Neural cell (in vitro differentiated cells): ENCODE results near the gene FASTKD2. TPM values are rescaled to one million over a fixed set of nuclear protein-coding genes. Genes with fewer than 3 reads are reported as not detected.

ENCODE experiments used
- H2AFZ ChIP-seq: fragments of 200-600, 300-800 bp; sonication (generic), shearing (Covaris generic); 2 replicates; pipeline ENCODE4 v1.6.0; 2014; ENCODE audit warnings: low read depth, mild to moderate bottlenecking, antibody characterized with exemption, low read length, moderate library complexity
- H3F3A ChIP-seq: fragments of 200-600 bp; shearing (Covaris generic); 2 replicates; pipeline ENCODE4 v1.6.1; 2016; ENCODE audit warnings: mild to moderate bottlenecking, moderate library complexity, mixed read lengths, antibody characterized with exemption, low read length; ENCODE audit not compliant: insufficient read depth, poor library complexity, severe bottlenecking
- H3K27ac ChIP-seq: fragments of 200-600, 300-800 bp; sonication (generic), shearing (Covaris generic); 2 replicates; pipeline ENCODE4 v1.5.1; 2014; ENCODE audit warnings: mild to moderate bottlenecking, low read length, moderate library complexity
- H3K27me3 ChIP-seq: fragments of 300-800, 200-600 bp; sonication (generic), shearing (Covaris generic); 2 replicates; pipeline ENCODE4 v1.6.0; 2014; ENCODE audit warnings: mild to moderate bottlenecking, low read depth, low read length, moderate library complexity; ENCODE audit not compliant: insufficient read depth
- H3K36me3 ChIP-seq: fragments of 300-800, 200-600 bp; sonication (generic), shearing (Covaris generic); 2 replicates; pipeline ENCODE4 v1.5.1; 2014; ENCODE audit warnings: mild to moderate bottlenecking, antibody characterized with exemption, low read length, moderate library complexity; ENCODE audit not compliant: insufficient read depth
- H3K4me2 ChIP-seq: fragments of 300-800, 200-600 bp; sonication (generic), shearing (Covaris generic); 2 replicates; pipeline ENCODE4 v1.6.0; 2014; ENCODE audit warnings: mild to moderate bottlenecking, low read length
- H3K4me3 ChIP-seq: fragments of 300-800, 200-600 bp; sonication (generic), shearing (Covaris generic); 2 replicates; pipeline ENCODE4 v1.5.1; 2014; ENCODE audit warnings: mild to moderate bottlenecking, low read length, moderate library complexity
- H3K79me2 ChIP-seq: fragments of 200-600 bp; shearing (Covaris generic); replicated peaks from 2 replicates; pipeline ENCODE4 v1.6.0; 2014; ENCODE audit warnings: mild to moderate bottlenecking, low read length, moderate library complexity; ENCODE audit not compliant: insufficient read depth
- H3K9ac ChIP-seq: fragments of 300-800, 200-600 bp; sonication (generic), shearing (Covaris generic); 2 replicates; pipeline ENCODE4 v1.6.1; 2016; ENCODE audit warnings: mild to moderate bottlenecking, low read length, mixed read lengths
- H3K9me2 ChIP-seq: fragments of 200-600 bp; shearing (Covaris generic); 2 replicates; pipeline ENCODE4 v1.6.1; 2016; ENCODE audit warnings: mild to moderate bottlenecking, low read length, mixed read lengths; ENCODE audit not compliant: insufficient read depth
- H3K9me3 ChIP-seq: fragments of 200-600, 300-800 bp; sonication (generic), shearing (Covaris generic); 2 replicates; pipeline ENCODE4 v1.6.1; 2016; ENCODE audit warnings: mild to moderate bottlenecking, mixed run types, low read length, moderate library complexity, mixed read lengths
- H4K20me1 ChIP-seq: fragments of 200-600 bp; shearing (Covaris generic); 2 replicates; pipeline ENCODE4 v1.6.1; 2016; ENCODE audit warnings: mild to moderate bottlenecking, mixed run types; ENCODE audit not compliant: insufficient read depth
- EP300 ChIP-seq: fragments of 450-650 bp; conservative IDR thresholded peaks from 2 replicates; pipeline ENCODE4 v1.6.1; 2014; ENCODE audit warnings: antibody characterized with exemption, mild to moderate bottlenecking, moderate library complexity; ENCODE audit not compliant: poor library complexity, severe bottlenecking
- EZH2 ChIP-seq: fragments of 200-600, 300-800 bp; shearing (Covaris generic), sonication (generic); IDR thresholded peaks from 2 replicates; pipeline ENCODE4 v1.6.1; 2014; ENCODE audit warnings: antibody characterized with exemption, low read length, borderline replicate concordance, mild to moderate bottlenecking; ENCODE audit not compliant: insufficient read depth, poor library complexity, severe bottlenecking
- MXI1 ChIP-seq: fragments of 450-650 bp; conservative IDR thresholded peaks from 2 replicates; pipeline ENCODE4 v1.6.1; 2014; ENCODE audit warnings: antibody characterized with exemption, mild to moderate bottlenecking; ENCODE audit not compliant: poor library complexity, severe bottlenecking
- POLR2AphosphoS5 ChIP-seq: IDR thresholded peaks from 2 replicates; pipeline ENCODE4 v1.6.1; 2012
- RAD21 ChIP-seq: fragments of 450-650 bp; conservative IDR thresholded peaks from 2 replicates; pipeline ENCODE4 v1.6.1; 2014; ENCODE audit warnings: antibody characterized with exemption, mild to moderate bottlenecking, moderate library complexity
- REST ChIP-seq: IDR thresholded peaks from 2 replicates; pipeline ENCODE4 v1.6.1; 2012; ENCODE audit warnings: borderline replicate concordance
- SMC3 ChIP-seq: fragments of 450-650 bp; conservative IDR thresholded peaks from 2 replicates; pipeline ENCODE4 v1.6.1; 2014; ENCODE audit warnings: antibody characterized with exemption, mild to moderate bottlenecking, moderate library complexity; ENCODE audit not compliant: poor library complexity
- TAF1 ChIP-seq: IDR thresholded peaks from 2 replicates; pipeline ENCODE4 v1.6.1; 2012; ENCODE audit warnings: low read depth
- polyA plus RNA-seq: library from polyadenylated mRNA; depleted of rRNA; stranded (reverse); fragments of >200 nt; gene quantifications from 2 replicates; pipeline ENCODE4 v1.2.3, GENCODE V29; 2014
- TF ChIP-seq, protein P1 (sequence below): fragments of 450-650 bp; IDR thresholded peaks from 2 replicates; pipeline ENCODE4 v1.5.1; 2014; ENCODE audit warnings: antibody characterized with exemption, mild to moderate bottlenecking, moderate library complexity; ENCODE audit not compliant: poor library complexity, severe bottlenecking

The FASTKD2 gene
- polyA plus RNA-seq, 1 donor from 2014 or later: 56.1 TPM

DNA sequence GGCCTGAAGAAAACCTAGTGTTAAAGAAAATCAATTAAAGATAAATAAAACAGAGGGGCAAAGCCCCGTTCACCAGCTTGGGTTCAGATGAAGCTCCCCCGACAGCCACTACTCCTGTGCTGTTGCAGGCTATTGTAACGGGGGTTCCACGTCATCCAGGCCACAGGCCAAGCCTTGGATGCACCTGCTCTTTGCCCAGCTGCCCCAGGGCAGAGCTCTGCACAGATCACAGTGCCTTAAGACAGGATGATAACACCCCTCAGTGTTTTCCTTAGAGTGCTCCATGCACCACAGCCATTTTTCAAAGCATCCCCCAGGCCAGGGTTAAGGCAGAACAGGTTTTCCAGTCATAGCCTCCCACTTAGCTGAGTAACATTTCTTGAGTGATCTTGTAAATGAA lies 32.0 kb downstream of the FASTKD2 start:
- Histone ChIP-seq H3K9me2 (no peaks in the 10 kb centered on the region), H3K4me2 (no peak overlapping the region), H3K79me2 (no peaks in the 10 kb centered on the region), H3K36me3 (no peaks in the 10 kb centered on the region), H3K4me3 (no peak overlapping the region), H3K27ac (no peak overlapping the region), H3F3A (no peaks in the 10 kb centered on the region), H3K9me3 (no peaks in the 10 kb centered on the region), H2AFZ (no peak overlapping the region), H4K20me1 (no peaks in the 10 kb centered on the region), H3K27me3 (no peaks in the 10 kb centered on the region), H3K9ac (no peak overlapping the region)
- no peak for TF ChIP-seq MXI1
- no peak for TF ChIP-seq TAF1
- TF ChIP-seq POLR2AphosphoS5: no peak
- TF ChIP-seq EP300: no peak
- no peak for TF ChIP-seq SMC3
- no peak for TF ChIP-seq EZH2

DNA sequence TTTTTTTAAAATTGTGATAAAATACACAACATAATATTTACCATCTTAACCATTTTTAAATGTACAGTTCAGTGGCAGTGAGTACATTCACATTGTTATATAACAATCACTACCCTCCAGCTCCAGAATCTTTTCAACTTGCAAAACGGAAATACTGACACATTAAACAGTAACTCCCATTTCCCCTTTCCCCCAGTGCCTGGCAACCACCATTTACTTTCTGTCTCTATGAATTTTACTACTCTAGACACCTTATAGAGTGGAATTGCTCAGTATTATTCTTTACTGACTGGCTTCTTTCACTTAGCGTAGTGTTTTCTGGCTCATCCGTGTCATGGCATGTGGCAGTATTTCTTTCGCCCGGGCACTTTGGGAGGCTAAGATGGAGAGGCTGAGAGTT lies 32.6 kb downstream of the FASTKD2 start:
- Histone ChIP-seq H3K4me2 (no peak overlapping the region), H4K20me1 (no peaks in the 10 kb centered on the region), H3K79me2 (no peaks in the 10 kb centered on the region), H3K27ac (no peak overlapping the region), H3F3A (no peaks in the 10 kb centered on the region), H3K27me3 (no peaks in the 10 kb centered on the region), H3K9ac (no peak overlapping the region), H3K36me3 (no peaks in the 10 kb centered on the region), H2AFZ (no peak overlapping the region), H3K4me3 (no peak overlapping the region), H3K9me3 (no peaks in the 10 kb centered on the region), H3K9me2 (no peaks in the 10 kb centered on the region)
- TF ChIP-seq POLR2AphosphoS5: no peak
- no peak for TF ChIP-seq RAD21
- no peak for TF ChIP-seq EZH2
- no peak for TF ChIP-seq TAF1
- no peak for TF ChIP-seq EP300
- no peak for TF ChIP-seq MXI1
- TF ChIP-seq, protein P1, sequence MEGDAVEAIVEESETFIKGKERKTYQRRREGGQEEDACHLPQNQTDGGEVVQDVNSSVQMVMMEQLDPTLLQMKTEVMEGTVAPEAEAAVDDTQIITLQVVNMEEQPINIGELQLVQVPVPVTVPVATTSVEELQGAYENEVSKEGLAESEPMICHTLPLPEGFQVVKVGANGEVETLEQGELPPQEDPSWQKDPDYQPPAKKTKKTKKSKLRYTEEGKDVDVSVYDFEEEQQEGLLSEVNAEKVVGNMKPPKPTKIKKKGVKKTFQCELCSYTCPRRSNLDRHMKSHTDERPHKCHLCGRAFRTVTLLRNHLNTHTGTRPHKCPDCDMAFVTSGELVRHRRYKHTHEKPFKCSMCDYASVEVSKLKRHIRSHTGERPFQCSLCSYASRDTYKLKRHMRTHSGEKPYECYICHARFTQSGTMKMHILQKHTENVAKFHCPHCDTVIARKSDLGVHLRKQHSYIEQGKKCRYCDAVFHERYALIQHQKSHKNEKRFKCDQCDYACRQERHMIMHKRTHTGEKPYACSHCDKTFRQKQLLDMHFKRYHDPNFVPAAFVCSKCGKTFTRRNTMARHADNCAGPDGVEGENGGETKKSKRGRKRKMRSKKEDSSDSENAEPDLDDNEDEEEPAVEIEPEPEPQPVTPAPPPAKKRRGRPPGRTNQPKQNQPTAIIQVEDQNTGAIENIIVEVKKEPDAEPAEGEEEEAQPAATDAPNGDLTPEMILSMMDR: no peak
- TF ChIP-seq REST: no peak
- no peak for TF ChIP-seq SMC3

DNA sequence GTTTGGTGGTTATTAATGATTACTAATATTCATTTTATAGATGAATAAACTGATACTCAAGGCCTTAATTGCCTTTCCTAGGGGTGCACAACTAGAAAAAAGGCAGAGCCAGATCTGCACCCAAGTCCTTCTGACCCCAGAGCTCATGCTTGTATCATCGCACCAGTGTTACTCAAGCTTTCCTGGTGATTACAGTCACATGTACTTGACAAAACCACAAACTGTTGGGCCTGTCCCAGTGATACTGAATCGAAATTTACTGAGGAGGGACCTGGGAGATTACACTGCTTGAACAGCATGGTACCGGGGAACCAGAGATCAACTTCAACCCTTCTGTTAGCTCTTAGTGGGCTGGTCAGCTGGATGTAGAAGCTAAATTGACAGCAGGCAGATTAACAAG lies 33.7 kb downstream of the FASTKD2 start:
- H3K4me3 ChIP-seq: no peak overlapping the region
- H3K27me3 ChIP-seq: no peaks in the 10 kb centered on the region
- H3F3A ChIP-seq: no peaks in the 10 kb centered on the region
- no peaks in the 10 kb centered on the region for H3K36me3 ChIP-seq
- no peaks in the 10 kb centered on the region for H3K9me3 ChIP-seq
- H2AFZ ChIP-seq: no peak overlapping the region
- no peaks in the 10 kb centered on the region for H4K20me1 ChIP-seq
- no peak overlapping the region for H3K9ac ChIP-seq
- no peaks in the 10 kb centered on the region for H3K9me2 ChIP-seq
- H3K27ac ChIP-seq: no peak overlapping the region
- H3K79me2 ChIP-seq: no peaks in the 10 kb centered on the region
- H3K4me2 ChIP-seq: no peak overlapping the region
- TF ChIP-seq MXI1 (no peak), REST (no peak), RAD21 (no peak), TAF1 (no peak), EZH2 (no peak), EP300 (no peak), SMC3 (no peak), POLR2AphosphoS5 (no peak)
- TF ChIP-seq, protein P1: no peak
